Kidney (tissue), 22 donors: Measurements from ENCODE around the gene PATJ. TPM values are rescaled to one million over a fixed set of nuclear protein-coding genes. Genes with fewer than 3 reads are reported as not detected.

Source experiments
- DNase-seq, 5 donors: peaks; one replicate each; pipeline ENCODE4 v3.0.0-alpha.2; 2013 to 2020
- FAIRE-seq: peaks from 2 replicates; lab custom pipeline; 2012; peaks lifted over from hg19 to GRCh38; lab: Jason Lieb, UNC
- H3K27ac ChIP-seq, 2 donors: one replicate each; pipeline ENCODE4 v1.7.0; 2013; ENCODE audit warnings: low read depth in 2 of 2, low read length in 2 of 2, inconsistent platforms in 1 of 2
- H3K27me3 ChIP-seq: one replicate; pipeline ENCODE4 v1.7.1; 2013; ENCODE audit warnings: low read length, inconsistent platforms; ENCODE audit not compliant: control insufficient read depth, insufficient read depth
- H3K36me3 ChIP-seq, 3 donors: one replicate each; pipeline versions ENCODE4 v1.7.0 to v1.7.1; 2013; ENCODE audit warnings: low read length in 3 of 3, control low read depth in 1 of 3, inconsistent platforms in 1 of 3; ENCODE audit not compliant: insufficient read depth in 3 of 3, control insufficient read depth in 2 of 3
- H3K4me1 ChIP-seq, 3 donors: one replicate each; pipeline versions ENCODE4 v1.7.0 to v1.7.1; 2013; ENCODE audit warnings: low read length in 3 of 3, inconsistent platforms in 1 of 3, low read depth in 1 of 3; ENCODE audit not compliant: control insufficient read depth in 2 of 3, insufficient read depth in 2 of 3
- H3K4me3 ChIP-seq, 3 donors: one replicate each; pipeline versions ENCODE4 v1.7.0 to v1.8.1; 2013; ENCODE audit warnings: low read length in 3 of 3, control low read depth in 1 of 3, inconsistent platforms in 1 of 3
- H3K9ac ChIP-seq, 3 donors: one replicate each; pipeline versions ENCODE4 v1.7.0 to v1.7.1; 2013; ENCODE audit warnings: low read length in 3 of 3, control low read depth in 1 of 3, inconsistent platforms in 1 of 3
- H3K9me3 ChIP-seq, 3 donors: one replicate each; pipeline versions ENCODE4 v1.7.0 to v1.7.1; 2013; ENCODE audit warnings: low read length in 3 of 3, control low read depth in 1 of 3, inconsistent platforms in 1 of 3; ENCODE audit not compliant: control insufficient read depth in 2 of 3, insufficient read depth in 1 of 3
- CTCF ChIP-seq: IDR thresholded peaks from 3 replicates; pipeline ENCODE4 v1.5.1; 2012; ENCODE audit warnings: mild to moderate bottlenecking, moderate library complexity, borderline replicate concordance; ENCODE audit not compliant: insufficient read depth; ENCODE audit errors: extremely low read depth
- intact Hi-C: fragments of 100-400 bp; cut with DNase I; formaldehyde crosslinking; loops from one replicate; pipeline ENCODE4 v1.11.1; 2022
- long read RNA-seq, 10 donors: library from polyadenylated mRNA in 1 of 10; unstranded in 1 of 10; transcript quantifications; one replicate each; pipeline ENCODE4 v2.0.0 and lab custom pipeline, GENCODE V29; 2021 to 2026
- polyA plus RNA-seq: library from polyadenylated mRNA; stranded (reverse); fragments of 350-450 nt; fragmentation: Illumina TruSeq; extraction: RNeasy Lipid Tissue Mini Kit (QIAGEN cat#74804); gene quantifications from one replicate; pipeline ENCODE4 v1.2.3, GENCODE V29; 2014; ENCODE audit warnings: low read depth, low replicate concordance; ENCODE audit not compliant: insufficient read depth
- total RNA-seq: library from RNA; stranded (reverse); fragmentation: NEBNext Ultra II Directional; extraction: Animal tissue kit (Norgen Biotek cat#: 25700); gene quantifications from one replicate; pipeline ENCODE4 v1.2.1, GENCODE V29; 2021
- donor health status: control.
- donor health status: control.
- donor health status: control.
- donor health status: control.
- donor health status: control.
- donor health status: DM: yes; HTN: yes; CAD: no.
- donor health status: Normal renal cell carcinoma (clear cell type).

PATJ gene
- total RNA-seq (98.0 TPM), polyA plus RNA-seq (44.0 TPM)
- long read RNA-seq, donor 1, partial matches to known transcripts: 0 of 1 reads
- long read RNA-seq, donor 1, other reads (novel, unspliced or antisense): 0 of 1 reads
- long read RNA-seq, donor 2: 0 reads
- long read RNA-seq, donor 3: 0 reads
- long read RNA-seq, donor 4: 0 reads
- long read RNA-seq, donor 5: 0 reads
- long read RNA-seq, donor 6: 0 reads
- long read RNA-seq, donor 7, full-length matches to known transcripts: 2 of 69 reads
- long read RNA-seq, donor 7, partial matches to known transcripts: 38 of 69 reads
- long read RNA-seq, donor 7, other reads (novel, unspliced or antisense): 29 of 69 reads
- long read RNA-seq, donor 8, partial matches to known transcripts: 6 of 7 reads
- long read RNA-seq, donor 8, other reads (novel, unspliced or antisense): 0 of 7 reads
- long read RNA-seq, donor 9, partial matches to known transcripts: 0 of 1 reads
- long read RNA-seq, donor 9, other reads (novel, unspliced or antisense): 0 of 1 reads
- long read RNA-seq, donor 10: 0 reads

- Histone ChIP-seq H3K9me3 (no peaks in the 10 kb centered on the region), H3K4me3 (peak within 1 kb of the TSS; percentile 88 to 93 (median 92)), H3K4me1 (peaks cover 0 to 10% (median 3%) of the 10 kb centered on the region in 3 donors), H3K9ac (peak within 1 kb of the TSS; percentile 69 to 93 (median 89)), H3K36me3 (no peaks in the 10 kb centered on the region), H3K27ac (peak within 1 kb of the TSS; percentile 95 to 97), H3K27me3 (no peaks in the 10 kb centered on the region)
- DNase-seq: peak; percentile 84 to 93 (median 90)
- no peak for TF ChIP-seq CTCF
- intact Hi-C loops: no loop called here
- no peak for FAIRE-seq
Observed at GRCh38 chr1:61741711-61742619, at the start of gene PATJ. Gene PATJ, plus strand, starts transcription at chr1:61742480. Its CDS starts 20,413 bp downstream, at chr1:61762893.

GRCh38 chr1:61699911-61700851 is 42.1 kb upstream of the PATJ start:
- Histone ChIP-seq H3K27ac (no peak overlapping the region), H3K4me3 (no peak overlapping the region), H3K4me1 (no peaks in the 10 kb centered on the region), H3K36me3 (peaks cover 0 to 17% (median 3%) of the 10 kb centered on the region in 3 donors), H3K27me3 (no peaks in the 10 kb centered on the region), H3K9me3 (no peaks in the 10 kb centered on the region), H3K9ac (no peak overlapping the region)
- intact Hi-C loops: no loop called here
- FAIRE-seq (no peak), DNase-seq (peak in 1 of 5 donors; percentile 7)
- TF ChIP-seq CTCF: no peak
